ENCODE data around the gene ADAMTS17.

- TF ChIP-seq TP53 (CRISPR knock-in tag; IDR thresholded peaks at IDR 0.05) (no peak), ESRRA (CRISPR knock-in tag; IDR thresholded peaks at IDR 0.05; ENCODE audit: borderline replicate concordance) (no peak), NFYB (CRISPR knock-in tag; conservative IDR thresholded peaks at IDR 0.05; ENCODE audit: low read depth) (no peak)
- TF ChIP-seq, protein P1, sequence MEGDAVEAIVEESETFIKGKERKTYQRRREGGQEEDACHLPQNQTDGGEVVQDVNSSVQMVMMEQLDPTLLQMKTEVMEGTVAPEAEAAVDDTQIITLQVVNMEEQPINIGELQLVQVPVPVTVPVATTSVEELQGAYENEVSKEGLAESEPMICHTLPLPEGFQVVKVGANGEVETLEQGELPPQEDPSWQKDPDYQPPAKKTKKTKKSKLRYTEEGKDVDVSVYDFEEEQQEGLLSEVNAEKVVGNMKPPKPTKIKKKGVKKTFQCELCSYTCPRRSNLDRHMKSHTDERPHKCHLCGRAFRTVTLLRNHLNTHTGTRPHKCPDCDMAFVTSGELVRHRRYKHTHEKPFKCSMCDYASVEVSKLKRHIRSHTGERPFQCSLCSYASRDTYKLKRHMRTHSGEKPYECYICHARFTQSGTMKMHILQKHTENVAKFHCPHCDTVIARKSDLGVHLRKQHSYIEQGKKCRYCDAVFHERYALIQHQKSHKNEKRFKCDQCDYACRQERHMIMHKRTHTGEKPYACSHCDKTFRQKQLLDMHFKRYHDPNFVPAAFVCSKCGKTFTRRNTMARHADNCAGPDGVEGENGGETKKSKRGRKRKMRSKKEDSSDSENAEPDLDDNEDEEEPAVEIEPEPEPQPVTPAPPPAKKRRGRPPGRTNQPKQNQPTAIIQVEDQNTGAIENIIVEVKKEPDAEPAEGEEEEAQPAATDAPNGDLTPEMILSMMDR (IDR thresholded peaks at IDR 0.05) = no peak
- TF ChIP-seq, protein P2, sequence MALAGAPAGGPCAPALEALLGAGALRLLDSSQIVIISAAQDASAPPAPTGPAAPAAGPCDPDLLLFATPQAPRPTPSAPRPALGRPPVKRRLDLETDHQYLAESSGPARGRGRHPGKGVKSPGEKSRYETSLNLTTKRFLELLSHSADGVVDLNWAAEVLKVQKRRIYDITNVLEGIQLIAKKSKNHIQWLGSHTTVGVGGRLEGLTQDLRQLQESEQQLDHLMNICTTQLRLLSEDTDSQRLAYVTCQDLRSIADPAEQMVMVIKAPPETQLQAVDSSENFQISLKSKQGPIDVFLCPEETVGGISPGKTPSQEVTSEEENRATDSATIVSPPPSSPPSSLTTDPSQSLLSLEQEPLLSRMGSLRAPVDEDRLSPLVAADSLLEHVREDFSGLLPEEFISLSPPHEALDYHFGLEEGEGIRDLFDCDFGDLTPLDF (CRISPR knock-in tag; IDR thresholded peaks at IDR 0.05) = no peak
Measured at GRCh38 chr15:100245855-100246254, 95.9 kb downstream of the ADAMTS17 start.
